MCF 10A (cell line): Measurements from ENCODE around the gene CCND3. TPM values are rescaled to one million over a fixed set of nuclear protein-coding genes. Genes with fewer than 3 reads are reported as not detected.

Source experiments
- BruUV-seq: library from RNA; stranded (reverse); fragments of 400-500 nt; replicated peaks from 2 replicates; lab custom pipeline; 2021; lab: Mats Ljungman, UMichigan
- CTCF ChIA-PET: fragments of 300-600 bp; sonication (Branson Sonifier 250); formaldehyde crosslinking; extraction: SDS; loops from one replicate; lab custom pipeline; 2021; ENCODE audit warnings: antibody characterized with exemption, inconsistent platforms; lab: Yijun Ruan, JAX
- POLR2A ChIA-PET: fragments of 300-600, 350-650 bp; sonication (Branson Sonifier 250); formaldehyde crosslinking; extraction: SDS; loops from one replicate; lab custom pipeline; 2020; ENCODE audit warnings: antibody characterized with exemption, inconsistent platforms; lab: Yijun Ruan, JAX
- DNase-seq: peaks from one replicate; pipeline ENCODE4 v3.0.0-alpha.2; 2018; ENCODE audit not compliant: unreplicated experiment
- H3K27ac Mint-ChIP-seq: one replicate; pipeline ENCODE4 v1.8.0; 2022; ENCODE audit warnings: mild to moderate bottlenecking, low read depth, mixed read lengths; ENCODE audit not compliant: unreplicated experiment
- H3K27me3 Mint-ChIP-seq: one replicate; pipeline ENCODE4 v1.8.0; 2022; ENCODE audit warnings: mixed read lengths; ENCODE audit not compliant: insufficient read depth, unreplicated experiment
- H3K36me3 Mint-ChIP-seq: one replicate; pipeline ENCODE4 v1.8.0; 2022; ENCODE audit warnings: mild to moderate bottlenecking, moderate library complexity, mixed read lengths; ENCODE audit not compliant: insufficient read depth, unreplicated experiment
- H3K4me1 Mint-ChIP-seq: one replicate; pipeline ENCODE4 v1.8.0; 2022; ENCODE audit warnings: mixed read lengths; ENCODE audit not compliant: insufficient read depth, unreplicated experiment
- H3K4me3 Mint-ChIP-seq: one replicate; pipeline ENCODE4 v1.8.0; 2022; ENCODE audit warnings: mild to moderate bottlenecking, moderate library complexity, mixed read lengths; ENCODE audit not compliant: unreplicated experiment
- H3K9me3 Mint-ChIP-seq: one replicate; pipeline ENCODE4 v1.8.0; 2022; ENCODE audit warnings: mixed read lengths; ENCODE audit not compliant: unreplicated experiment
- intact Hi-C: fragments of 100-400 bp; cut with micrococcal nuclease; formaldehyde crosslinking; loops from 2 replicates; pipeline ENCODE4 v1.14.1; 2022
- total RNA-seq: library from RNA; stranded (reverse); gene quantifications from 2 replicates; pipeline ENCODE4 v1.2.3, GENCODE V29; 2022
- TF ChIP-seq, protein P1 (sequence below): fragments of 200-600 bp; IDR thresholded peaks from one replicate; pipeline ENCODE4 v1.8.0; 2022; ENCODE audit warnings: antibody characterized with exemption, mild to moderate bottlenecking; ENCODE audit not compliant: unreplicated experiment

CCND3 gene
- total RNA-seq, 1 experiment from 2014 or later, result 75.8 TPM

DNA sequence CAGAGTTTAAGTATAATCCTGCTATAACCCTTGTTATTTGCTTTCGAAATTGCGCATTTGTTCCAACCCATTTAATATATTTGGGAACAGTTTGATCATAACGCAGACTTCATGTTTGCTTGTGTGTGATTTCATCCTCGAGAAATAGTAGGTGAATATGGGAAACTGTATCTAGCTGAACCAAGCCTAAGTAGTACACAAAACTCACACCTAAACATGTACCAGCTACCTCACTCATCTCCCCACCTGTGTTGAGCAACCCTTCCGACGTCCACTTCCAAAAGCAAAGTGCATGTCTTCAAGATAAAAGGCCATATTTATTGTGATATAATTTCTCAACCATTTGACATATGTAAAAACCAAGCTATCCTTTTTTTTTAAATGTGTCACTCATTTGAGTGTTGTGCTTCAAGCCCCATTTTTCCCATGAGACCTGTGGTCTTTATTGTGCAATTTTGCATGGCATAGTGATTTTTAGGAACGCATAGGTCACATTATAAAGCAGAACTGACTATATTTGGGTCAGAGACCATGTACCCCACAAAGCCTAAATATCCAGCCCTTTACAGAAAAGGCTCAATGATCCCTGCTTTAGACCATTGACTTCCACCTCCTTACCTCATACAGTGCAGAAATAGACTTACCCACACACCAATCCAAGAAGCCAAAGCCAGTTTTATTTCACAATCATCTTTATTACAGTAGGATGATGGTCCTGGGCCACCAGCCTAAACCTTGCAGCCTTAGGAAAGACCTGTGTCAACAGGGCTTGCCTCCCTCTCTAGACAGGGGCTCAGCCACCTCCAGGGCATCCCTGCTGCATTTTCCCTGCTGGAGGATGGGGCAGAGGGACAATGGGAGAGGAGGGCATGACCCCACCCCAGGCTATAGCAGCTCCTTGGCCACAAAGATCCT lies 7.1 kb downstream of the CCND3 start:
- BruUV-seq, result no TSS peak
- Mint-ChIP-seq H3K4me3 (no peak overlapping the region), H3K36me3 (peaks cover 93% of the 10 kb centered on the region), H3K4me1 (peaks cover 19% of the 10 kb centered on the region), H3K27me3 (no peaks in the 10 kb centered on the region), H3K27ac (no peak overlapping the region), H3K9me3 (no peaks in the 10 kb centered on the region)
- TF ChIP-seq, protein P1, sequence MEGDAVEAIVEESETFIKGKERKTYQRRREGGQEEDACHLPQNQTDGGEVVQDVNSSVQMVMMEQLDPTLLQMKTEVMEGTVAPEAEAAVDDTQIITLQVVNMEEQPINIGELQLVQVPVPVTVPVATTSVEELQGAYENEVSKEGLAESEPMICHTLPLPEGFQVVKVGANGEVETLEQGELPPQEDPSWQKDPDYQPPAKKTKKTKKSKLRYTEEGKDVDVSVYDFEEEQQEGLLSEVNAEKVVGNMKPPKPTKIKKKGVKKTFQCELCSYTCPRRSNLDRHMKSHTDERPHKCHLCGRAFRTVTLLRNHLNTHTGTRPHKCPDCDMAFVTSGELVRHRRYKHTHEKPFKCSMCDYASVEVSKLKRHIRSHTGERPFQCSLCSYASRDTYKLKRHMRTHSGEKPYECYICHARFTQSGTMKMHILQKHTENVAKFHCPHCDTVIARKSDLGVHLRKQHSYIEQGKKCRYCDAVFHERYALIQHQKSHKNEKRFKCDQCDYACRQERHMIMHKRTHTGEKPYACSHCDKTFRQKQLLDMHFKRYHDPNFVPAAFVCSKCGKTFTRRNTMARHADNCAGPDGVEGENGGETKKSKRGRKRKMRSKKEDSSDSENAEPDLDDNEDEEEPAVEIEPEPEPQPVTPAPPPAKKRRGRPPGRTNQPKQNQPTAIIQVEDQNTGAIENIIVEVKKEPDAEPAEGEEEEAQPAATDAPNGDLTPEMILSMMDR, result no peak
- DNase-seq, result peak; percentile 38
- intact Hi-C loops, result loop anchor here (5.0 kb wide), 1 partner anchor 147 kb away; the partner anchor contains the start of gene TOMM6
- ChIA-PET POLR2A (interaction anchor here (1.3 to 14.4 kb wide), 4 partner anchors 12 to 121 kb away, joined by 3 to 157 read pairs (median 5); partner anchors contain the start of genes BYSL, MED20 and TAF8), CTCF (interaction anchor here (0.7 to 10.1 kb wide), 11 partner anchors 12 to 149 kb away, joined by 3 to 117 read pairs (median 4); partner anchors contain the start of genes BYSL, MED20 and TAF8)

DNA sequence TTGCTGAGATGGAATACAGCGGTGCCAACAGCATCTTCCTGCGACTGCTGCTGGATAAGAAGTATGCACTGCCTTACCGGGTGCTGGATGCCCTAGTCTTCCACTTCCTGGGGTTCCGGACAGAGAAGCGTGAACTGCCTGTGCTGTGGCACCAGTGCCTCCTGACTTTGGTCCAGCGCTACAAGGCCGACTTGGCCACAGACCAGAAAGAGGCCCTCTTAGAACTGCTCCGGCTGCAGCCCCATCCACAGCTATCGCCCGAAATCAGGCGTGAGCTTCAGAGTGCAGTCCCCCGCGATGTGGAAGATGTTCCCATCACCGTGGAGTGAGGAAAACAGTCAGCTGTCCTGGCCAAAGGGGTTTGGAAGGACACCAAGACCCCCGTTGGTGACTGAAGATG lies 9.2 kb downstream of the CCND3 start:
- Mint-ChIP-seq H3K36me3 (peaks cover 96% of the 10 kb centered on the region), H3K27ac (no peak overlapping the region), H3K27me3 (no peaks in the 10 kb centered on the region), H3K4me3 (no peak overlapping the region), H3K9me3 (no peaks in the 10 kb centered on the region), H3K4me1 (peaks cover 10% of the 10 kb centered on the region)
- ChIA-PET CTCF (interaction anchor here (0.6 to 9.3 kb wide), 2 partner anchors 10 to 146 kb away, joined by 4 to 74 read pairs; partner anchors contain the start of genes BYSL and MED20), POLR2A (interaction anchor here (14.4 kb wide), 1 partner anchor 10 kb away, joined by 157 read pairs; the partner anchor contains the start of genes BYSL and MED20)
- no peak for DNase-seq
- BruUV-seq, result TSS peak; percentile 14
- TF ChIP-seq, protein P1, result no peak
- intact Hi-C loops, result no loop called here

DNA sequence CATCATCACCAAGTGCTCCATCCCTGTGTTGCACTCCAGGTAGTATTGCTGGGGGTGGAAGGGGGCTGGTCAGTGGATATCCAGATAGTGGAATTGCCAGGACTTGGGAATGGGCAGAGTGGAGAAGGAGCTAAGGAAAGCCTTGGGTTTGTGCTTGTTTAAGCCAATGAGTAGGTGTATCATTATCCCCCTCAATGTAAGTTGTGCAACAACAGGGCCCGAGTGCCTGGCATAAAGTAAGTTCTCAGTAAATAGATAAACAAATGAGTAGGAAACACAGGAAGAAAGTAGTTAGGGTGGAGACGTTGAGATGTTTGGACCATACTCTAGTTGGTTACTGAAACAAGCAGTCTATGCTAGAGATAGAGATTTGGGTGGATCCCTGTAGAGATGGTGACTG lies 9.8 kb downstream of the CCND3 start:
- peaks cover 95% of the 10 kb centered on the region for H3K36me3 Mint-ChIP-seq
- no peak overlapping the region for H3K27ac Mint-ChIP-seq
- H3K4me3 Mint-ChIP-seq, result no peak overlapping the region
- intact Hi-C loops, result no loop called here
- H3K4me1 Mint-ChIP-seq, result peaks cover 9% of the 10 kb centered on the region
- DNase-seq, result no peak
- no peaks in the 10 kb centered on the region for H3K9me3 Mint-ChIP-seq
- CTCF ChIA-PET, result interaction anchor here (0.7 to 9.3 kb wide), 2 partner anchors 9 to 90 kb away, joined by 3 to 74 read pairs; partner anchors contain the start of genes BYSL and MED20
- POLR2A ChIA-PET, result interaction anchor here (14.4 kb wide), 1 partner anchor 9 kb away, joined by 157 read pairs; the partner anchor contains the start of genes BYSL and MED20
- H3K27me3 Mint-ChIP-seq, result no peaks in the 10 kb centered on the region
- no TSS peak for BruUV-seq
- TF ChIP-seq, protein P1, result no peak

DNA sequence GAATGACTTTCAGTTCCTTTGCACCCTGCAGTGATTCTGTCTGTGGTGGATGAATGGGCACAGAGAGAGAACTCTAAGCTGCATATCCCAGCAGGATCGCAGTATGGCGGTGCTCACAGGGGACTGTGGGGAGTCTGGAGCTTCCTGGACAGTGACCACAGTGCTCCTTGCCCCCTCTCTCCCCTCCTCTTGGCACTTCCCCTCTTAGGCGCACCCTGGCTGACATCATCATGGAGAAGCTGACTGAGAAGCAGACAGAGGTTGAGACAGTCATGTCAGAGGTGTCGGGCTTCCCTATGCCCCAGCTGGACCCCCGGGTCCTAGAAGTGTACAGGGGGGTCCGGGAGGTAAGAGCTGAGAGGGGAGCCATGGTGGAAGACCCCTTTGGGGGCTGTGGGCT lies 11.7 kb downstream of the CCND3 start:
- ChIA-PET POLR2A (interaction anchor here (0.6 to 14.4 kb wide), 5 partner anchors 7 to 121 kb away, joined by 3 to 157 read pairs (median 4); partner anchors contain the start of genes BYSL, MED20 and TAF8), CTCF (interaction anchor here (0.9 to 2.3 kb wide), 6 partner anchors 9 to 145 kb away, joined by 3 to 16 read pairs (median 4); partner anchors contain the start of genes BYSL and MED20)
- intact Hi-C loops, result no loop called here
- Mint-ChIP-seq H3K27me3 (no peaks in the 10 kb centered on the region), H3K36me3 (peaks cover 88% of the 10 kb centered on the region), H3K9me3 (no peaks in the 10 kb centered on the region), H3K4me1 (peaks cover 2% of the 10 kb centered on the region), H3K27ac (no peak overlapping the region), H3K4me3 (no peak overlapping the region)
- TF ChIP-seq, protein P1, result no peak
- DNase-seq, result no peak
- BruUV-seq, result no TSS peak
